ENCODE results near the gene RASA2. TPM values are rescaled to one million over a fixed set of nuclear protein-coding genes. Genes with fewer than 3 reads are reported as not detected.
A peak's percentile ranks its signal among the peaks of the same experiment; 100 is the strongest.

Gene RASA2
- total and polyA plus RNA-seq, 2 experiments from 2014 or later = 6.3 to 18.0 TPM

DNA sequence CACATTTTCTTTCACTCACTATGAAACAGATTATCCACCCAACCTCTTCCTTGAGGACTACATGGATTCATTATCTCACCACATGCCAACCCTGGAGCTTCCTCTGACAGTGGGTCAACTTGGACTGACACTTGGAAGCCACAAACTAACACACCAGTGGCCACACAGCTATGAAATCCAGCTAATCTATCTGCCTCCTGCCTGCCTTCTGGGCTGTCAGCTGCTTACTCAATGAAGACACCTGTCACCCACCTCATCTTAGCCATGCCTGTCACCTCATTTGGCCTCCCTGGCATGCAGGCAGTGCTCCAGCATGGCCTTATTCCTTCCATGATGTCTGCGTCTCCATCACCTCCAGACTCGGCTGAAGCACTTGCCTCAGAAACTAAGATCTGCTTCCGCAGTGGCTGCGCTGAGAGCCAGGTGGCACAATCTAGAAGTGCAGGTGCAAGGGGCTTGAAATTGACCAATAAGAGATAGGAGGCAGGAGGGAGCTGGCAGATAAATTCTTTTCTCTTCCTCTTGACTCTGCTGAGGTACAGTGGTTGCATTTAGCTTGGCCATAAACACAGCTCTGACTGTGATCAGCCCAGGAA is 146.1 kb downstream of the RASA2 start:
- Histone ChIP-seq H3K27ac (no peak overlapping the region), H3K9me3 (ENCODE audit: low read depth) (no peaks in the 10 kb centered on the region), H3K4me1 (ENCODE audit: low read depth) (no peaks in the 10 kb centered on the region), H3K36me3 (no peaks in the 10 kb centered on the region), H3K4me3 (no peak overlapping the region), H3K27me3 (no peaks in the 10 kb centered on the region)
- no peak for DNase-seq (ENCODE audit: low read depth in 1 of 2, low spot score in 1 of 2)
- no peak for TF ChIP-seq CTCF (IDR thresholded peaks at IDR 0.05; ENCODE audit: low read depth, low read length)

GRCh38 chr3:141642215-141642614 is 155.4 kb downstream of the RASA2 start:
- H3K27me3 ChIP-seq = no peaks in the 10 kb centered on the region
- TF ChIP-seq CTCF (IDR thresholded peaks at IDR 0.05; ENCODE audit: low read depth, low read length) = no peak

GRCh38 chr3:141643391-141643790 is 156.6 kb downstream of the RASA2 start:
- peak in 1 of 2 donors; percentile 44 for DNase-seq (ENCODE audit: low read depth in 1 of 2, low spot score in 1 of 2)
- no peak for TF ChIP-seq CTCF (IDR thresholded peaks at IDR 0.05; ENCODE audit: low read depth, low read length)
- H3K4me3 ChIP-seq = no peak overlapping the region
- H3K4me1 ChIP-seq (ENCODE audit: low read depth) = peaks cover 7% of the 10 kb centered on the region
- H3K9me3 ChIP-seq (ENCODE audit: low read depth) = no peaks in the 10 kb centered on the region
- no peak overlapping the region for H3K27ac ChIP-seq
- no peaks in the 10 kb centered on the region for H3K36me3 ChIP-seq
- no peaks in the 10 kb centered on the region for H3K27me3 ChIP-seq

More at GRCh38 chr3:141642215-141642614, 155.4 kb downstream of the RASA2 start:
- Histone ChIP-seq H3K36me3 (no peaks in the 10 kb centered on the region), H3K9me3 (ENCODE audit: low read depth) (no peaks in the 10 kb centered on the region), H3K4me1 (ENCODE audit: low read depth) (no peaks in the 10 kb centered on the region), H3K27ac (no peak overlapping the region), H3K4me3 (no peak overlapping the region)
- no peak for DNase-seq (ENCODE audit: low read depth in 1 of 2, low spot score in 1 of 2)

GRCh38 chr3:141643796-141644195 is 157.0 kb downstream of the RASA2 start:
- no peak for DNase-seq (ENCODE audit: low read depth in 1 of 2, low spot score in 1 of 2)
- Histone ChIP-seq H3K4me3 (no peak overlapping the region), H3K4me1 (ENCODE audit: low read depth) (peaks cover 11% of the 10 kb centered on the region), H3K36me3 (no peaks in the 10 kb centered on the region), H3K9me3 (ENCODE audit: low read depth) (no peaks in the 10 kb centered on the region), H3K27me3 (no peaks in the 10 kb centered on the region), H3K27ac (no peak overlapping the region)
- no peak for TF ChIP-seq CTCF (IDR thresholded peaks at IDR 0.05; ENCODE audit: low read depth, low read length)

GRCh38 chr3:141644931-141645330 is 158.1 kb downstream of the RASA2 start:
- H3K27ac ChIP-seq = no peak overlapping the region
- H3K27me3 ChIP-seq = no peaks in the 10 kb centered on the region
- H3K9me3 ChIP-seq (ENCODE audit: low read depth) = no peaks in the 10 kb centered on the region
- peaks cover 11% of the 10 kb centered on the region for H3K4me1 ChIP-seq (ENCODE audit: low read depth)
- TF ChIP-seq CTCF (IDR thresholded peaks at IDR 0.05; ENCODE audit: low read depth, low read length) = peak; percentile 91
- DNase-seq (ENCODE audit: low read depth in 1 of 2, low spot score in 1 of 2) = peak; percentile 55 to 80
- no peak overlapping the region for H3K4me3 ChIP-seq
- H3K36me3 ChIP-seq = no peaks in the 10 kb centered on the region

Data from cardiac muscle cell (in vitro differentiated cells and primary cell).